Hepatocyte (in vitro differentiated cells): ENCODE results near the gene GATA5. TPM values are rescaled to one million over a fixed set of nuclear protein-coding genes. Genes with fewer than 3 reads are reported as not detected.

ENCODE experiments used
- DNase-seq: peaks from one replicate; pipeline ENCODE4 v3.0.0-alpha.2; 2016; ENCODE audit warnings: low spot score
- H2AFZ ChIP-seq: fragments of 200-600 bp; sonication (generic); 2 replicates; pipeline ENCODE4 v1.6.0; 2016; ENCODE audit warnings: antibody characterized with exemption, mild to moderate bottlenecking
- H3K27ac ChIP-seq: fragments of 200-600 bp; sonication (generic); 2 replicates; pipeline ENCODE4 v1.5.1; 2016; ENCODE audit warnings: mild to moderate bottlenecking
- H3K27me3 ChIP-seq: fragments of 200-600 bp; sonication (generic); 2 replicates; pipeline ENCODE4 v1.6.1; 2016
- H3K36me3 ChIP-seq: fragments of 200-600 bp; sonication (generic); replicated peaks from 2 replicates; pipeline ENCODE4 v1.5.1; 2016; ENCODE audit warnings: low read depth; ENCODE audit not compliant: insufficient read depth
- H3K4me1 ChIP-seq: fragments of 200-600 bp; sonication (generic); 2 replicates; pipeline ENCODE4 v1.5.1; 2016; ENCODE audit warnings: mild to moderate bottlenecking, moderate library complexity; ENCODE audit not compliant: insufficient read depth
- H3K4me2 ChIP-seq: fragments of 200-600 bp; sonication (generic); 2 replicates; pipeline ENCODE4 v1.6.0; 2016
- H3K4me3 ChIP-seq: fragments of 200-600 bp; sonication (generic); 2 replicates; pipeline ENCODE4 v1.5.1; 2016; ENCODE audit warnings: mild to moderate bottlenecking
- H3K79me2 ChIP-seq: fragments of 200-600 bp; sonication (generic); 2 replicates; pipeline ENCODE4 v1.6.0; 2017; ENCODE audit warnings: mild to moderate bottlenecking
- H3K9me2 ChIP-seq: fragments of 200-600 bp; sonication (generic); replicated peaks from 2 replicates; pipeline ENCODE4 v1.6.0; 2017; ENCODE audit warnings: mild to moderate bottlenecking; ENCODE audit not compliant: insufficient read depth
- H3K9me3 ChIP-seq: fragments of 200-600 bp; sonication (generic); 2 replicates; pipeline ENCODE4 v1.5.1; 2016; ENCODE audit warnings: low read depth, mild to moderate bottlenecking
- H4K20me1 ChIP-seq: fragments of 200-600 bp; sonication (generic); 2 replicates; pipeline ENCODE4 v1.6.0; 2016; ENCODE audit warnings: mild to moderate bottlenecking; ENCODE audit not compliant: insufficient read depth, poor library complexity, severe bottlenecking
- EZH2 ChIP-seq: fragments of 200-600 bp; sonication (generic); IDR thresholded peaks from 2 replicates; pipeline ENCODE4 v1.6.1; 2016; ENCODE audit warnings: antibody characterized with exemption, mild to moderate bottlenecking, borderline replicate concordance
- EZH2phosphoT487 ChIP-seq: fragments of 200-600 bp; sonication (generic); IDR thresholded peaks from one replicate; pipeline ENCODE4 v1.6.1; 2018; ENCODE audit warnings: antibody characterized with exemption, mild to moderate bottlenecking, low read depth, moderate library complexity; ENCODE audit not compliant: unreplicated experiment, severe bottlenecking
- WGBS: methylation state at CpG from one replicate; pipeline ENCODE4 v1.1.6; 2016; ENCODE audit warnings: low lambda C conversion rate; ENCODE audit errors: missing lambda C conversion rate; 5-methylcytosine and 5-hydroxymethylcytosine counted together
- polyA plus RNA-seq: library from polyadenylated mRNA; unstranded; fragments of >200 nt; fragmentation: Nextera tagmentation; extraction: Ambion mirVana; gene quantifications from 2 replicates; pipeline ENCODE4 v1.2.1, GENCODE V29; 2016
- total RNA-seq: library from RNA; depleted of rRNA; stranded (reverse); fragments of >200 nt; gene quantifications from 2 replicates; pipeline ENCODE4 v1.2.3, GENCODE V29; 2014
- TF ChIP-seq, protein P1 (sequence below): fragments of 200-600 bp; sonication (generic); IDR thresholded peaks from 2 replicates; pipeline ENCODE4 v1.5.1; 2016; ENCODE audit warnings: antibody characterized with exemption, mild to moderate bottlenecking; ENCODE audit not compliant: poor library complexity

Gene GATA5
- total and polyA plus RNA-seq, 2 experiments from 2014 or later, result 28.7 to 53.6 TPM

DNA sequence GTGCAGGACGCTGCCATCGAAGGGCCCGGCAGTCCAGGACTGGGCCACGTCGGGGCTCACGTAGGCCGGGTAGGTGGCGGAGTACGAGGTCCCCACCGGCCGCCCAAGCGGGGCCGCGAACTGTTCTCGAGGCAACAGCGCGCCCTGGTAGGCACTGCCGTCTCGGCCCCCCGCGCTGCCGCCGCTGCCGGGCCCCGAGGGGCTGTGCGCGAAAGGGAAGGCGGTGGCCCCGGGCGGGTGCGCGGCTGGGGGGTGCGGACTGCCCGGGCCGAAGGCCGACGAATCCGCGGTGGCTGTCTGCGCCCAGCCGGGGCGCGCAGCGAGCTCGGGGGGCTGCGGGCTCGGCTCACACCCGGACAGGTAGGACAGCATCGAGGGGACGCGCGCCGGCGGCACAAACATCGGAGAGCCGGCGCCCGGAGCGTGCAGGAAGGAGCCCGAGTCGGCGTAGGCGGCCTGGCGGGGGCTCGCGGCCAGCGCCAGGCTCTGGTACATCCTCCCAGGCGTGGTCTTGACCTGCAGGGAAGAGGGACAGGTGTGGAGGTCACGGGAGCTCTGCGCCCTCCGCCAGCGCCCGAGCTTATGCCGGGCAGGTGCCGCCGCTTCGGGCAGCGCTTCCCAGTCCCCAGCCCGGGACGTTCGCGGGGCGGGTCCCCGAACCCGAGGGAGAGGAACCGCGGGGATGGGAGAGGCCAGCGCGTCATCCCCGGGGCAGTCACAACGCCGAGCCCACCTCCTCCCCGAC is 596 bp downstream of the GATA5 start:
- H3K4me3 ChIP-seq, result peak overlapping the region; percentile 85
- peak overlapping the region; percentile 2 for H2AFZ ChIP-seq
- TF ChIP-seq EZH2 (peak; percentile 38), EZH2phosphoT487 (peak; percentile 73)
- TF ChIP-seq, protein P1, sequence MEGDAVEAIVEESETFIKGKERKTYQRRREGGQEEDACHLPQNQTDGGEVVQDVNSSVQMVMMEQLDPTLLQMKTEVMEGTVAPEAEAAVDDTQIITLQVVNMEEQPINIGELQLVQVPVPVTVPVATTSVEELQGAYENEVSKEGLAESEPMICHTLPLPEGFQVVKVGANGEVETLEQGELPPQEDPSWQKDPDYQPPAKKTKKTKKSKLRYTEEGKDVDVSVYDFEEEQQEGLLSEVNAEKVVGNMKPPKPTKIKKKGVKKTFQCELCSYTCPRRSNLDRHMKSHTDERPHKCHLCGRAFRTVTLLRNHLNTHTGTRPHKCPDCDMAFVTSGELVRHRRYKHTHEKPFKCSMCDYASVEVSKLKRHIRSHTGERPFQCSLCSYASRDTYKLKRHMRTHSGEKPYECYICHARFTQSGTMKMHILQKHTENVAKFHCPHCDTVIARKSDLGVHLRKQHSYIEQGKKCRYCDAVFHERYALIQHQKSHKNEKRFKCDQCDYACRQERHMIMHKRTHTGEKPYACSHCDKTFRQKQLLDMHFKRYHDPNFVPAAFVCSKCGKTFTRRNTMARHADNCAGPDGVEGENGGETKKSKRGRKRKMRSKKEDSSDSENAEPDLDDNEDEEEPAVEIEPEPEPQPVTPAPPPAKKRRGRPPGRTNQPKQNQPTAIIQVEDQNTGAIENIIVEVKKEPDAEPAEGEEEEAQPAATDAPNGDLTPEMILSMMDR, result no peak
- WGBS, result 3% methylated on average over 73 of the region's 93 CpGs
- H3K36me3 ChIP-seq, result no peaks in the 10 kb centered on the region
- no peaks in the 10 kb centered on the region for H3K9me3 ChIP-seq
- H3K4me2 ChIP-seq, result peak overlapping the region; percentile 91
- H3K27ac ChIP-seq, result peak overlapping the region; percentile 98
- H3K27me3 ChIP-seq, result peaks cover 4% of the 10 kb centered on the region
- H3K4me1 ChIP-seq, result peaks cover 35% of the 10 kb centered on the region
- no peaks in the 10 kb centered on the region for H3K9me2 ChIP-seq
- peaks cover 67% of the 10 kb centered on the region for H3K79me2 ChIP-seq
- H4K20me1 ChIP-seq, result no peaks in the 10 kb centered on the region
- DNase-seq, result no peak

DNA sequence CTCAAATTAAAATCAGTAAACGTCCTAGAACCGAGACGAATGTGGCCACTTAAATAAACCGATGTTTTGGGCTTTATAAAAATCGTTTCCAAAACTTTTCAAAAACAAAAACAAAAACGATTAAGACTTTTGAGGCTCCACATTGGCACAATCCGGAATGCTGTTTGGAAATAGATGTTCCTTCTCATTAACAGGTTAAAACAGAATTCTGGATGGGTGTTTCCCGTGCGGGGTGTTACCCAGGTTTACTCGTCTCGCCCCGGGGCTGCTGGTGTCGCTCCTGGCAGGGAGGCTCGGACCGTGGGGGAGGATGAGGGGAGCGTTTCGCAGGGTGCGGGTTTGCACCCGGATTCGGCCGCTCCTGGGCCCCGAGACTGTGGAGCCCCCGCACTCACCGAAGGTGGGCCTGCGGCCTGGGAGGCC is 1.2 kb downstream of the GATA5 start:
- no peak for DNase-seq
- Histone ChIP-seq H3K9me3 (no peaks in the 10 kb centered on the region), H3K4me3 (peak overlapping the region; percentile 85), H3K4me2 (peak overlapping the region; percentile 91), H4K20me1 (peaks cover 5% of the 10 kb centered on the region), H3K4me1 (peaks cover 39% of the 10 kb centered on the region), H3K9me2 (no peaks in the 10 kb centered on the region), H3K27ac (peak overlapping the region; percentile 98), H3K79me2 (peaks cover 73% of the 10 kb centered on the region), H3K27me3 (peaks cover 4% of the 10 kb centered on the region), H2AFZ (no peak overlapping the region), H3K36me3 (no peaks in the 10 kb centered on the region)
- TF ChIP-seq, protein P1, result no peak
- TF ChIP-seq EZH2 (peak; percentile 70), EZH2phosphoT487 (peak; percentile 19)
- WGBS, result 8% methylated on average over 25 of the region's 25 CpGs

DNA sequence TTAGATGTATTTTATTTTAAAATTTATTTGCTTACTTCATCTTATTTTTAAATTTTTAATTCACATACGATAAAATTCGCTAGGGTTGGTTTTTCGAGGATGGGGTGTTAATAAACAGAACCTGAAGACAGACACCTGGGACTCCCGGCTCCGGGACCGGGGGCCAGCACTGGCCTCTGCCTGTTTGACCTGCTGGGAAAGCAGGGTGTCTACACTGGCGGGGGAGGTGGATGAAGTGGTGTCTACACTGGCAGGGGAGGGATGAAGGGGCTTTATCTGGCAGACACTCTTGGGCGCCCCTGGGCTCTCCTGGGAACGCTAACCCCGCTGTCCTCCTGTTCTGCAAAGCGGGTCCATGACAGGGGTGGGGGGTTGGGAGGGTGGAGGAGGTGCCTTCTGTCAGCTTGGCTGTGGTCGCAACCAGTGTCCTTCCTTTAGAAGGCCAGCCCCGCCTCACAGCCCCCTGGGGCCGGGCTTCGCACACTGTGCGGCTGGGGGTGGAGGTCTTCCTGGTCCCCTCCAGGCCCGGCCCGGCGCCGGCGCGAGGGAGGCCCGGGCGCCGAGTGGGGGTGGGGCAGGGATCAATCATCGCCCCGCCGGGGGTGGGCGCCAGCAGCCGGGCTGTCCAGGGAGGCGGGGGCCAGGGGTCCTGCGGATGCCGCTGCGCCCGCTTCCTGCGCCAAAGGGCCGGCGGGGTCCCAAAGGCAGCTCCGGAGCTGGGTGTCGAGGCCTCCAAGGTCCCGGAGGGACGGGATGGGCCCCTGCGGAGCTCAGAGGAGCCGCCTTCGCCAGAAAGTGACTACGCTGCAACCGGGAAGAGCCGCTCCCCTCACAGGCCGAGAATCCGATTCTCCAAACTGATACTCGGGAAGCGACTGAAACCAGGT is 1.8 kb downstream of the GATA5 start:
- peak; percentile 29 for TF ChIP-seq EZH2phosphoT487
- TF ChIP-seq, protein P1, result no peak
- peak; percentile 66 for TF ChIP-seq EZH2
- no peaks in the 10 kb centered on the region for H3K36me3 ChIP-seq
- H3K79me2 ChIP-seq, result peaks cover 80% of the 10 kb centered on the region
- peaks cover 39% of the 10 kb centered on the region for H3K4me1 ChIP-seq
- no peak for DNase-seq
- H3K9me3 ChIP-seq, result no peaks in the 10 kb centered on the region
- H3K27ac ChIP-seq, result peak overlapping the region; percentile 98
- peaks cover 4% of the 10 kb centered on the region for H3K27me3 ChIP-seq
- no peaks in the 10 kb centered on the region for H3K9me2 ChIP-seq
- peaks cover 10% of the 10 kb centered on the region for H4K20me1 ChIP-seq
- WGBS, result 13% methylated on average over 39 of the region's 52 CpGs
- H3K4me3 ChIP-seq, result peak overlapping the region; percentile 85
- H2AFZ ChIP-seq, result no peak overlapping the region
- peak overlapping the region; percentile 91 for H3K4me2 ChIP-seq
